Measurements from ENCODE around the gene GALNT5.
"Not testable (repeated sequence)": the region's sequence is repeated elsewhere in the genome, so short reads cannot be mapped to it uniquely, and the experiment has no call there.

GALNT5 gene, protein sequence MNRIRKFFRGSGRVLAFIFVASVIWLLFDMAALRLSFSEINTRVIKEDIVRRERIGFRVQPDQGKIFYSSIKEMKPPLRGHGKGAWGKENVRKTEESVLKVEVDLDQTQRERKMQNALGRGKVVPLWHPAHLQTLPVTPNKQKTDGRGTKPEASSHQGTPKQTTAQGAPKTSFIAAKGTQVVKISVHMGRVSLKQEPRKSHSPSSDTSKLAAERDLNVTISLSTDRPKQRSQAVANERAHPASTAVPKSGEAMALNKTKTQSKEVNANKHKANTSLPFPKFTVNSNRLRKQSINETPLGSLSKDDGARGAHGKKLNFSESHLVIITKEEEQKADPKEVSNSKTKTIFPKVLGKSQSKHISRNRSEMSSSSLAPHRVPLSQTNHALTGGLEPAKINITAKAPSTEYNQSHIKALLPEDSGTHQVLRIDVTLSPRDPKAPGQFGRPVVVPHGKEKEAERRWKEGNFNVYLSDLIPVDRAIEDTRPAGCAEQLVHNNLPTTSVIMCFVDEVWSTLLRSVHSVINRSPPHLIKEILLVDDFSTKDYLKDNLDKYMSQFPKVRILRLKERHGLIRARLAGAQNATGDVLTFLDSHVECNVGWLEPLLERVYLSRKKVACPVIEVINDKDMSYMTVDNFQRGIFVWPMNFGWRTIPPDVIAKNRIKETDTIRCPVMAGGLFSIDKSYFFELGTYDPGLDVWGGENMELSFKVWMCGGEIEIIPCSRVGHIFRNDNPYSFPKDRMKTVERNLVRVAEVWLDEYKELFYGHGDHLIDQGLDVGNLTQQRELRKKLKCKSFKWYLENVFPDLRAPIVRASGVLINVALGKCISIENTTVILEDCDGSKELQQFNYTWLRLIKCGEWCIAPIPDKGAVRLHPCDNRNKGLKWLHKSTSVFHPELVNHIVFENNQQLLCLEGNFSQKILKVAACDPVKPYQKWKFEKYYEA

DNA sequence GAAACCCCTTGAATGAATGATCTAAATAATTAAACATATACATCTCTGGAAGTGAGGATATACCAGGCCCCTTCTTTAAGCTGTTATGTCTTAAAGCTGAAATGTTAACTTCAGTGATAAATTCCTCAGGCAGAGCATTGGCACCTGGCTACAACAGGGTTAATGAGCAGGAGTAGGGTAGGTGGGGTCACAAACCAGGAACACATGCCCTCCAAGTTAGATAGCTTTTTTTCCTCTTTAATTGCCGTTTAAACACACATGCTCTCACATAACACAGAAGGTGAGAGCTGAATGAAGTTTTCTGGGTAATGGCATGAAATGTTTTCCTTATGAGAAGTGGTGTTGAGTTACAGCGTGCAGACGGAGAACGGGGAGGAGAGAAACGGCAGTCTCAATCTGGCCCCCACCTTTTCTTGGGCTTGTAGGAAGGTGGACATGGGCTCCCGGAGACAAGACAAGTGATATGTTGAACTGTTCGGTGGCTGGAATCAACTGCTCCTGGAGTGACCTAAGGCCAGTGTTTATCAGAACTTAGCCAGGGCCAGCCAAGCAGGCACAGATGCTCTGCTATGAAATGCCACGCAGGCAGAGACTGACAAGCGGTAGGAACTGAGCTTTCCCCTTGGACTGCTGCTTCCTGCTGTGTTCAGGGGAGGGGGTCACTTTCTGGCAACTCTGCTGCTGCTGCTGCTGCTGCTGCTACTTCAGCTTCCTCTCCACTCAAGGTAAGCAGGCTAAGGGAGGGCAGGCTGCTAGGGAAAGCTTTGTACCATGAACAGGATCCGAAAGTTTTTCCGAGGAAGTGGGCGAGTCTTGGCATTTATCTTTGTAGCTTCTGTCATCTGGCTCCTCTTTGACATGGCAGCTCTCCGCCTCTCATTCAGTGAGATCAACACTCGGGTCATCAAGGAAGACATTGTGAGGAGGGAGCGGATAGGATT is at the start of gene GALNT5:
GALNT5 (plus strand) TSS at position 394 of the 941 bp plus-strand sequence; CDS start at position 772, 378 bp downstream.
- no peak for DNase-seq

DNA sequence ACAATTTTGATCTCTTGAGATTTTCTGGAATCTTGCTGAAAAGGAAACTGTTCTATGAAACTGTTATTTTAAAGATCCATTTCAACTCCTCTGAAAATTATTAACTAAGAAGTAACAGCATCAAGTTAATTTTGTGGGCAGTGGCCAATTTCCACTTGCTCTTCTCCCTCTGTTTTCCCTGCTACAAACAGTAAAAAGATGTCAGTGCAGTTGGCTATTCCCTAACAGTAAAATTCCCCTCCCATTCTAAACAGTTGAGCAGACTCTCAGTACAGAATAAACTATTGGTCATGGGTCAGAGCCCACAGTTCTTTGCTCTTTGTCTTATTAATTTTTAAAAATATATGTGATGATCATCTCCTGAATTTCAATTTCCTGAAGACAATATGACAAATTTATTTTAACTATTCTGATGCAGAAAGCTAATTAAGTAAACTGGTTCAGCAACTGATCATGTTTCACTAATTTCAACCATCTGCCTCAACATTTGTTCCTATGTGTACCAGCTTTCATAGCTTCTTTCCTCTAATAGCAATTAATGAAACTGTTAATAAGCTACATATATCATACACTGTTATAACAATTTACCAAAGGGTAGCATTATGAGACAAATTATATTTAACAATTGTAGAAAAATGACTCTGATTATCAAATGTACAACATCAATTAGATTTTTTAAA is 41.1 kb upstream of the GALNT5 start:
- no peak for DNase-seq

DNA sequence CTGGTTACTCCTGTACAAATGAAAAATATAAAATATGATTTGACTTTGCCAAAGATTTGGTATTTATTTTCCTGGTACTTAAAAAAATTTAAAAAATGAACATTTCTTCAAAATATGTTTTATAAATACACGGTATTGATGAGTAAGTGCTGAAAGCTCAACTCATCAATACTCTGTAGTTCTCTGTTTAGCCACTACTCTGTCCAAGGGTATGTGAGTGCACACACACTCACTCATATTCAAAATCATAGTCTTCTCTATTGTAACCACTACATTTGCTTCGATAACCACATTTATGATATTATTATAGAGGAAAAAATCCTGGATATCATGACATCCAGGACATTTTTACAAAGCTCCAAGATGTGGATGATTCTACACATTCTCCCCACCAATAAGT is 40.1 kb upstream of the GALNT5 start:
- DNase-seq: no peak

DNA sequence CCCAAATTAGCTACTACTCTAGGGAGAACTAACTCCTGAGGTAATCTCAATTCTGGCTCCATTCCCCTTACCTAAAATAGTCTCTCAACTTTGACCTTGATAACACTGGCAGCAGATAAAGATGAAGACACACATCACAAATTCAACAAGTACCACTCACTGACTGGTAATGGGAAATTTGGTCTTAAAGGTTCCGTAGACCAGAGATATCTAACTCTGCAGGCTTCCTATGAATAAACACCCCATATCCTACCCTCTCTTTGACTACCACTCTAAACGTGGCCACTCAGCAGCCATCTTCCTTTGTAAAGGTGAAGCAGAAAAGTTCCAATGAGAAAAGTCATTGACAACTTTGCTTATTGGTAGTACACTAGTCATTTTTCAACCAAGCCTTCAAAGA is 38.6 kb upstream of the GALNT5 start:
- no peak for DNase-seq

DNA sequence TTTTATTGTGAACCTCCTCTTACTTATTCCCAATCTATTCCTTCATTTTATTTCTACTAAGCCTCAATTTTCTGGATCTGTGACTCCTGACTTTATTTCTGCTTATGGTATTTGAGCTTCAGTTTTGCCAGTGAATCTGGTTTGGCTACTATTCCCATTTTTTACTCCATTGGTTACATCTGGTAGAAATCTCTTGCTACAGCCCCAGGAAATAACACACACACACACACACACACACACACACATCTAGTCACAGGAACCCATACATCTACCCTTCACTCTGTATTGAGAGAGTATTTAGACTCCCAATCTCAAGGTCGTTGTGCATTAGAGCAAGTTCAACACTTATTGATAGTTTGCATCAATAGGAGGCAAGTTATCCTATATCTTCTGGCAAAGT is 37.0 kb upstream of the GALNT5 start:
- DNase-seq: no peak

DNA sequence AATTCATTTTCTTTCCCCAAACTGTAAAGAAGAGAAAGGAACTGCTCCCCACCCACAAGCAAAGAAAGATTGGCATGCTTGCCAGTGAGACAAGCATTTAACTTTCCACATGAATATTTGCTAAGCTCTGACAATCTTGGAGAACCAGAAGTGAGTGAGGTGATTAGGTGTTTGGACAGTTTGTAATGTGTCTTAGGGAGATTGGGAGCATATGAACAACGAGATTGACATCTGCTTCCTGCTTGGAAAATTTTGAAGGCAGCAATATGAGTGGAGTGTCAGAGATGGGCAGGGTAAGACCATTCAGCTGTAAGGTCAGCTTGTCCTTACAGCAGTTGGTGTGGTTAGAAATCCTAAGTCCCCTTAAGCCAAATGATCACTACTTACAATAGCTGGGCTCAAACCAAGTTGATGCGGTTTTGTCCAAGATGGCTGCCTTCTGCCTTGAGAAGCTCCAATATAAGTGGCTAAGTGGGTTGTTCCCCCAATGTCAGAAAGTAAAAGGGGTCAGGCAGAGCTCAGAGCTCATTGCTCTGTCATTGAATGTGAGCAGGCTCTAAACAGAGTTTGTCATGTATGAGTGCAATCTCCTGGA is 36.0 kb upstream of the GALNT5 start:
- DNase-seq: no peak

DNA sequence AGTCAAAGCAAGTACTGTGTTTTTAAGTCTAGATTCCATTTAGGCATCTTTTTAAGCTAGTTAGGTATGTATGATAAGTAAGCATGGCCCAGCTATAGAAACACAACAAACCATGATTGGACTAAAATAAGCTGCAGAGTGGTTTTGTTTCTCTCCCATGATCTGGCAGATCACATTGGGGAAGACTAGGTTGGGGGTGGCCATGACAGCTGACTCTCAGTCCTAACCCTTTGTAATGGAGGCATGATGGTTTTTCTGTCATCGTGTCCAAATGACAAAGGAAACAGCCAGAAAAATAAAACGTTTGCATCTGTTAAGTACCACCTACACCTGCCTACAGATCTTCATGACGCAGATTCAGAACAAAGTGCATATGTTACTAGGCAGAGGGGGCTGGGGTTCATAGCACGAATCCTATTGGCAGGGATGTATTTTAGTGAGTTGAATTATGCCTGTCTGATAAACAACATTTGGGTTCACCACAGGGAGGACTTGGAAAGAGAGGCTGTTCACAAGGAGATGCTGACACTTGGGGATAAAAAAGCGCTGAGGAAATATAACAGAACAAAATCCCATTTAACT is 33.8 kb upstream of the GALNT5 start:
- no peak for DNase-seq

DNA sequence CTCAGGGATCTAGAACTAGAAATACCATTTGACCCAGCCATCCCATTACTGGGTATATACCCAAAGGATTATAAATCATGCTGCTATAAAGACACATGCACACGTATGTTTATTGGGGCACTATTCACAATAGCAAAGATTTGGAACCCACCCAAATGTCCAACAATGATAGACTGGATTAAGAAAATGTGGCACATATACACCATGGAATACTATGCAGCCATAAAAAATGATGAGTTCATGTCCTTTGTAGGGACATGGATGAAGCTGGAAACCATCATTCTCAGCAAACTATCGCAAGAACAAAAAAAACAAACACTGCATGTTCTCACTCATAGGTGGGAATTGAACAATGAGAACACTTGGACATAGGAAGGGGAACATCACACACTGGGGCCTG is 33.1 kb upstream of the GALNT5 start:
- not testable (repeated sequence) for DNase-seq

DNA sequence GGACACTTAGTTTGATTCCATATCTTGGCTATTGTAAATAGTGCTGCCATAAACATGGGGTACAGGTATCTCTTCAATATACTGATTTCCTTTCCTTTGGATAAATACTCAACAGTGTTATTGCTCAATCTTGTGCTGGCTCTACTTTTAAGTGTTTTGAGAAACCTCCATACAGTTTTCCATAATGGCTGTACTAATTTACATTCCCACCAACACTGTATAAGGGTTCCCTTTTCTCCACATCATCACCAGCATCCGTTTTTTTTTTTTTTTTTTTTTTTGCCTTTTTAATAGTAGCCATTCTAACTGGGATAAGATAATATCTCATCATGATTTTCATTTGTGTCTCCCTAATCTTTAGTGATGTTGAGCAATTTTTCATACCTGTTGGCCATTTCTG is 29.9 kb upstream of the GALNT5 start:
- no peak for DNase-seq

DNA sequence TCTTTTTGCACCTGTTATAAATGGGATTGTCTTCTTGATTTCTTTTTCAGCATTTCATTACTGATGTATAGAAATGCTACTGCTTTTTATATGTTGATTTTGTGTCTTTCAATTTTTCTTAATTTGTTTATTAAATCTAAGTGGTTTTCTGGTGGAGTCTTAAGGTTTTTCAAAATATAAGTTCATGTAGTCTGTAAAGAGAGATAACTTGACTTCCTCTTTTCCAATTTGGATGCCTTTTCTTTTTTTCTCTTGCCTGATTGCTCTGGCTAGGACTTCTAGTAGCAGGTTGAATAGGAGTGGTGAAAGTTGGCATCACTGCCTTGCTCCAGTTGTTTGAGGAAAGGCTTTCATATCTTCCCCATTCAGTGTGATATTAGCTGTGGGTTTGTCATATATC is 28.6 kb upstream of the GALNT5 start:
- DNase-seq: no peak

DNA sequence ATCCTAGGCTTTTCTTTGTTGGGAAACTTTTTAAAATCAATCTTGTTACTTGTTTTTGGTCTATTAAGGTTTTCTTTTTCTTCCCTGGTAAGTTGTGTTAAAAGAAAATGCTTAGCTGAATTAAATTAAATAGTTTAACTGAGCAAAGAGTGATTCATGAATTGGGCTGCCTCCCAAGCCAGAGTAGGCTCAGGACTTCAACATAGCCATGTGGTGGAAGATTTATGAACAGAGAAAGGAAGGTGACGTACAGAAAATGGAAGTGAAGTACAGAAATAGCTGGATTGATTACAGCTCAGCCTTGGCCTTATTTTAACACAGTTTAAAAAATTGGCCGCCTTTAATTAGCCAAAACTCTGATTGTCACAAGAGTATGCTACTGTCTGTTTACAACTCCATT is 27.9 kb upstream of the GALNT5 start:
- no peak for DNase-seq

DNA sequence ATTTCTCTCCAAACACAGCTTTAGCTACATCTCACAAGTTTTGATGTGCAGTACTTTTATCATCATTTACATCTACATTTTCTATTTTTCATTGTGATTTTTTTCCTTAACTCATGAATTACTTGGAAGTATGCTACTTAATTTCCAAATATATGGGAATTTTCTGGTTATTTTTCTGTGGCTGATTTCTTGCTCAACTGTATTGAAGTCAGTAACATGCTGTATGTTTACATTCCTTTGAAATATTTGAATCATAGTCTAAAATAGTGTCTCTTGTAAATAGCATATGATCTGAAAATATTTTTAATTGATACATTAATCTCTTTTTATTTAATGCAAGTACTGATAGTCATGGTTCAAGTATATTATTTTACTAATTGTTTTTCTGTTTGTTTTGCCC is 26.0 kb upstream of the GALNT5 start:
- no peak for DNase-seq

DNA sequence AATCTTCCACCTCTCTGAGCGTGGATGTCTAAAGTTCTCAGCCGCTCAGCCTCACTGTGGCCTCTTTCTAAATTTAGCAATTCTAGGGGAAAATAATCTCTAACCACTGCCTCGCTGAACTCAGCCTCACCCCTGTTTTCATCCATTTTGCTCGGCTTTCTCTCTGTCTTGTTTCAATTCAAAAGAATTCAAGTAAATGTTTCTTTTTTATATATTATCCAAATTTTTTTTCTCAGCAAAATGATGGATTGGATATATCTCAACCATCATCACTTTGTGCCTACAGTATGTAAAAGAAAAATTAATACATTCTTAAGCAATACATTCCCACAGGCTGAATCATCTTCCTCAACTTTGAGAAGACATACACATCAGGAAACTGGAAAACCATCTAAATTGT is 24.0 kb upstream of the GALNT5 start:
- DNase-seq: no peak

DNA sequence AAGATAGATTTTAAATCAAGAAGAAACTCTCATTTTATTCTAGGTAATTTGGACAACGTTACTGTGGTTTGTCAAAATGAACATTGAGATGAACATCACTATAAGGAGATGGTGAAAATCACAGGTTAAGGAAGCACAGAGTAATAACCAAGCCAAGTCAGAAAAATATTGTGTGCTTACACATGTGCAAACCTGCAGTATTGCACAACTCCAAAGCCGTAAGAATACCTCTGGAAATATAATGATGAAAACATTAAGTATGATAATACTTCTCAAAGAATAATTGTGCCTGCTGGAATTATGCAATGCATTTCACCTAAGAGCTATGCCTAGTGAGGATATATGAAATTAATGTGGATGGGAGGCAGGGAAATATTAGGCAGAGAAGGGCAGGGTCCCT is 21.1 kb upstream of the GALNT5 start:
- no peak for DNase-seq

DNA sequence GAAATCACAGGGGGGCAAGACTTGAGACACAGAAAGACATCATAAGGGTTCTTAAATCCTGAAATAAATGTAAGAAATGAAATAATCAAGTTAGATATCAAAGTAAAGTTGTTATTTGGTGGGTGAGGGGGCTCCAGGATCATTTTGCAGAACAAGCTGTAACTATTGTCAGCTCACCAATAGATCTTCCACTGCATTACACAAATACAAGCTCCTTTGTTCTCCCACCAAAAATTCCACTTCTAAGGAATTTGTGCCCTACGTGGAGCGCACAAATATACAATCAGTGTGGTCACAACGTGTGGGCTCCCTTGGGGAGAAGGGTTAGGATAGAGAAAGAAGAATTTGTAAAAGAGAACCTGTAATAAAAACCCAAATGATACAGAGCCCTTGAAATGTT is 19.2 kb upstream of the GALNT5 start:
- DNase-seq: no peak

DNA sequence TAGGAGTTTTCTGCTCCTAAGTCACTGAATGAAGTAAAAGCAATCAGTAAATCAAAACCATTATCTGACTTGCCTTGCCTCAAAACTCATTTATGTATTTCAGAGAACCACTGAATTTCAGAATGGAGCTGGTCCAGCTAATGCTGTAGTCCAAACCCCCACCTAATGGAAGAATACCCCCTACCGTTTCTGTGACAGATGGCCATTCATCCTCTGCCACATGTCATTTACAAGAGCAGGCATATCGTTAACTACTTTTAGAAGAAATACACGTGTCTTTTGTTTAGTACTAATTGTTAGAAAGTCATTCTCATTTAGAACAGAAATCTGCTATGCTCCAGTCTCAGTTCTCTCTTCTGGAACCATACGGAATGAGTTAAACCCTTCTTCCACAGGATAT is 12.8 kb upstream of the GALNT5 start:
- DNase-seq: no peak

DNA sequence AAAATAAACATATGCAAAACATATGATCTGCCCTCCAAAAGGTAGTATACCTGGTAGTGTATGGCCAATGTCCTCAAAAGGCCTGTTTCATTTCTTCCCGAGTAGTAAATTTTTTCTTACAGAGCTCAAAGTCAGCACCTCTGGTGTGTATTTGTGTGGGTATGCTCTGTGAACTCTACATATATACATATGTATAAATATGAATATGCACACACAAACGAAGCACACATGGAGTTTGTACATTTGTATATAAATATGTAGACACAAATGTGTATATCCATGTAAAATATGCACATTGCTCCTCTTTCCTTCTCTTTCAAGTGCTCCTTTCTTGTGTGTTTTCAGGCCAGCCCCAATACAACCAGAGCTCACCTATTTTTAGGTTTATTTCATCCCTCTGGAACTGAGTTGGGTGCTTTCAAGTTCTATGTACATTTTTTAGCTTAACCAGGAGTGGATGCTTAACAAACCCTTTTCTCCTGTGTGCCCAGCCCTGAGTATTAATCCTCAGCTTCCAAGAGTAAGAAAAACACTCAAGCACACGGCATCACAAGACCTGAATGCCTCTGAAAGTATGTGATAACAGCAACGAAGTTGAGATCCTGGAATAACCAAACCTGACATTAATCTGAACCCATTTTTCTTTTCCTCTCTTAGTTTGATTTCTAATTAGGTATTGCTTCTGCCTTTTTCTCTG is 12.2 kb upstream of the GALNT5 start:
- DNase-seq: no peak

DNA sequence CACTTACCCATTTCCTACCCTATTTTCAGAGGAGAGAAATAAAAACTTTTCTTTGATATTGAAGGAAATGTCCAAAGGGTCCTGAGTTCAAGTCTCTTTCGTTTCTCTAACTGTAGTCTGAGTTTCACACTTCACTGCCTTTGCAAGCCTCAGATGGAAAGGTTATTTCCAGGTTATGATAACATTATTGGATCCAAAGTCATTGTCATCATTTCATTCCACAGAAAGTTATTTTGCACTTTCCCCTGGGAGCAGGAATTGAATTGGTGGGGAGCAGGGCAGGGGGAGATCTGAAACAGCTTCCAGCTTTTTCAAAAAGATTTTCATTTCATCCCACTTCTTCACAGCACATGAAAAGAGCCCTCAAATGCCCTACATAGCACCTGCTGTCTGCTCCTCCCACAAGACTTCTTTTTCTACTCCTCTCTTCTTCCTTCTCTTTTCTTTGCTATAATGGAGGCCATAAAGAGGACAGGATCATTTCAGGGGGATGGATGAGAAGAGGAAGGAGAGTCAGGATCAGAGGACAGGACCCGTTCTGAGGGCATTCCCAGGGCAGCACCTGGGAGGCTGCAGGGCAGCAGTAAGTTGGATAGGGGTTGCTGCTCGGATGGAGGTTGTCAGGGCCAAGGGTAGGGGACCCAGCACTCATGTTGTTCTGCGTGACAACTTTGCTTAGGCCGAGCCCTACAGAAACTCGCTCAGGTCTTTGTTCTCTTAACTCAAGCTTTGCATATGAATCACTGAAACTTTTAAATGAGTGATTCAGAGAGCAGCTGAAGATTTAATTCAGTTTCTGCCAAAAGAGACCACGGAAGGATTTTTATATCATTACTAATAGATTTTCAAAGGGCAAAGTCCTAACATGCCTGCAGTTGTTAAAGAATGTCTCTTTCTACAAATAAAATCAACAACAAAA is 11.4 kb upstream of the GALNT5 start:
- DNase-seq: peak; percentile 39

DNA sequence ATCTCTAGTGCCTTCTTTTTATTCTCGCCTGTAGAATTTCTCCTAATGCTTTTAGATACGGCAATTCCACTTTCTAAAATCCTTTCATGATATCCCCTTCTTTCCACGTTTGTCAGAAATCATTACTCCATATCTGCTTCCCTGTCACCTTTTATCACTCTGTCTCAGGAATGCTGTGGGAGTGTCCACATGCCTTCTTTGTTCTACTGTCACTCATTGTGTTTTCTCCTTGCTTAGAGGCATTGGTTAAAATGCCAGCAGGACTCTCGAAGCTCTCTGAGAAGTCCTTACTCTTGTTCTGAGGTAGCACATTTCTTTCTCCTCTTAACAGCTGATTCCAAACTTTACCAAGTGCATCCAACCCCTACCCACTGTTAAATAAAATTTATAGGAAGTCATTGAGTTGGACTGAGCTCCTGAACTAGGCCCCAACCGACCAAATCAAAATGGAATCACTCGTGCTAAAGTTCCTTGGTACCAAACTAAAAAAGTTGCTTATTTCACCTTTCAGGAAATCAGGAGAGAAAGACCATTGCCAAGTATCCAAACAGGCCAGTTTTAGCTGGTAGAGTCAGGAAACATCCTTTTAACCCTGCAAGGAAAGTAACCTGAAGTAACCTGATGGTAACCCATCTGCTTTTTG is 10.6 kb upstream of the GALNT5 start:
- DNase-seq: no peak

All from activated CD4-positive, CD25-positive, alpha-beta regulatory T cell treated with anti-CD3 and anti-CD28 coated beads, Interleukin-2, amount 50 U/mL, for 72 hours (primary cell).